ENCODE data around the gene SRPK3. TPM values are rescaled to one million over a fixed set of nuclear protein-coding genes. Genes with fewer than 3 reads are reported as not detected.

Gene SRPK3
- total RNA-seq, 1 experiment from 2014 or later = 0.46 TPM

DNA sequence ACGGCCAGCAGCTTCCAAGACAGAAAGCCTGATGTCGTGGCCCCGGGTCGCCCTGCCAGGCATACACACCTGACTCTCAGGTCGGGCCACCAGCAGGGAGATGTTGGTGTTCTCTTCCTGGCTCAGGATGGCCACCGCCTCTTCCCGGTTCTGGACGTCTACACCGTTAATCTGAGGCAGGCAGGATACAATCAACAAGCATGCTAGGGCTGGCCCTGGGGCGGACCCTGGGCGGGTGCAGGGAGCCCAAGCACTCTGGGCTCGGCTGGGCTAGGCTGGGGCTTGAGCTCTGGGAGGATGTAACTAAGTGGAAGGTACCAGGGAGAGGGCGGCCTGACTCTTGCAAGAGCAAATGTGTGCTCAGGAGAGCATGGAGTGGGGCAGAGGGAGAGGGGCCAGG, 24.6 kb downstream of the SRPK3 start:
- Histone ChIP-seq H3K27ac (no peak overlapping the region), H3F3A (ENCODE audit: insufficient read depth, low read depth) (no peaks in the 10 kb centered on the region), H3K36me3 (ENCODE audit: low read depth) (no peaks in the 10 kb centered on the region), H3K4me2 (no peak overlapping the region), H4K20me1 (ENCODE audit: insufficient read depth) (no peaks in the 10 kb centered on the region), H3K9me3 (ENCODE audit: insufficient read depth, low read depth) (no peaks in the 10 kb centered on the region), H3K27me3 (ENCODE audit: insufficient read depth, low read depth) (0 out of 2 replicates have a peak, but pooled peaks cover 15% of the 10 kb centered on the region), H3K4me3 (no peak overlapping the region), H3K79me2 (ENCODE audit: low read depth) (no peaks in the 10 kb centered on the region), H3K9me2 (ENCODE audit: insufficient read depth) (no peaks in the 10 kb centered on the region), H3K4me1 (replicated peaks; ENCODE audit: insufficient read depth) (no peaks in the 10 kb centered on the region), H2AFZ (no peak overlapping the region)
- DNase-seq = no peak
- no peak for TF ChIP-seq EZH2 (IDR thresholded peaks at IDR 0.05; ENCODE audit: low read depth)
- TF ChIP-seq, protein P1, sequence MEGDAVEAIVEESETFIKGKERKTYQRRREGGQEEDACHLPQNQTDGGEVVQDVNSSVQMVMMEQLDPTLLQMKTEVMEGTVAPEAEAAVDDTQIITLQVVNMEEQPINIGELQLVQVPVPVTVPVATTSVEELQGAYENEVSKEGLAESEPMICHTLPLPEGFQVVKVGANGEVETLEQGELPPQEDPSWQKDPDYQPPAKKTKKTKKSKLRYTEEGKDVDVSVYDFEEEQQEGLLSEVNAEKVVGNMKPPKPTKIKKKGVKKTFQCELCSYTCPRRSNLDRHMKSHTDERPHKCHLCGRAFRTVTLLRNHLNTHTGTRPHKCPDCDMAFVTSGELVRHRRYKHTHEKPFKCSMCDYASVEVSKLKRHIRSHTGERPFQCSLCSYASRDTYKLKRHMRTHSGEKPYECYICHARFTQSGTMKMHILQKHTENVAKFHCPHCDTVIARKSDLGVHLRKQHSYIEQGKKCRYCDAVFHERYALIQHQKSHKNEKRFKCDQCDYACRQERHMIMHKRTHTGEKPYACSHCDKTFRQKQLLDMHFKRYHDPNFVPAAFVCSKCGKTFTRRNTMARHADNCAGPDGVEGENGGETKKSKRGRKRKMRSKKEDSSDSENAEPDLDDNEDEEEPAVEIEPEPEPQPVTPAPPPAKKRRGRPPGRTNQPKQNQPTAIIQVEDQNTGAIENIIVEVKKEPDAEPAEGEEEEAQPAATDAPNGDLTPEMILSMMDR (conservative IDR thresholded peaks at IDR 0.05) = no peak
- intact Hi-C loops (cut with micrococcal nuclease; ENCODE audit: unreplicated experiment) = no loop called here
- CTCF ChIA-PET = no interaction called here
- BruUV-seq (replicated peaks) = no TSS peak
- POLR2A ChIA-PET (ENCODE audit: unreplicated experiment) = no interaction called here

GRCh38 chrX:153806999-153807575, 26.2 kb downstream of the SRPK3 start:
- BruUV-seq (replicated peaks) = no TSS peak
- intact Hi-C loops (cut with micrococcal nuclease; ENCODE audit: unreplicated experiment) = no loop called here
- CTCF ChIA-PET = no interaction called here

GRCh38 chrX:153807976-153808375, 27.1 kb downstream of the SRPK3 start:
- Histone ChIP-seq H3F3A (ENCODE audit: insufficient read depth, low read depth) (no peaks in the 10 kb centered on the region), H2AFZ (no peak overlapping the region), H3K79me2 (ENCODE audit: low read depth) (no peaks in the 10 kb centered on the region), H3K27me3 (ENCODE audit: insufficient read depth, low read depth) (peaks cover 39% of the 10 kb centered on the region; the same call in 1 of the 2 replicates), H3K9me2 (ENCODE audit: insufficient read depth) (no peaks in the 10 kb centered on the region), H3K4me2 (no peak overlapping the region), H3K36me3 (ENCODE audit: low read depth) (no peaks in the 10 kb centered on the region), H3K9me3 (ENCODE audit: insufficient read depth, low read depth) (no peaks in the 10 kb centered on the region), H4K20me1 (ENCODE audit: insufficient read depth) (no peaks in the 10 kb centered on the region), H3K4me3 (no peak overlapping the region), H3K4me1 (replicated peaks; ENCODE audit: insufficient read depth) (no peaks in the 10 kb centered on the region), H3K27ac (no peak overlapping the region)
- TF ChIP-seq, protein P1 (conservative IDR thresholded peaks at IDR 0.05) = no peak
- no peak for TF ChIP-seq EZH2 (IDR thresholded peaks at IDR 0.05; ENCODE audit: low read depth)
- intact Hi-C loops (cut with micrococcal nuclease; ENCODE audit: unreplicated experiment) = no loop called here
- POLR2A ChIA-PET (ENCODE audit: unreplicated experiment) = no interaction called here
- no peak for DNase-seq
- BruUV-seq (replicated peaks) = no TSS peak
- CTCF ChIA-PET = no interaction called here

More at GRCh38 chrX:153806999-153807575, 26.2 kb downstream of the SRPK3 start:
- no peaks in the 10 kb centered on the region for H3K9me3 ChIP-seq (ENCODE audit: insufficient read depth, low read depth)
- peaks cover 32% of the 10 kb centered on the region; the same call in 1 of the 2 replicates for H3K27me3 ChIP-seq (ENCODE audit: insufficient read depth, low read depth)
- H3K4me1 ChIP-seq (replicated peaks; ENCODE audit: insufficient read depth) = no peaks in the 10 kb centered on the region
- H2AFZ ChIP-seq = no peak overlapping the region
- H3K4me3 ChIP-seq = no peak overlapping the region
- no peaks in the 10 kb centered on the region for H3K79me2 ChIP-seq (ENCODE audit: low read depth)
- no peak for DNase-seq
- no peak overlapping the region for H3K4me2 ChIP-seq
- POLR2A ChIA-PET (ENCODE audit: unreplicated experiment) = no interaction called here
- H3K27ac ChIP-seq = no peak overlapping the region
- no peaks in the 10 kb centered on the region for H3K9me2 ChIP-seq (ENCODE audit: insufficient read depth)
- H3K36me3 ChIP-seq (ENCODE audit: low read depth) = no peaks in the 10 kb centered on the region
- H3F3A ChIP-seq (ENCODE audit: insufficient read depth, low read depth) = no peaks in the 10 kb centered on the region
- TF ChIP-seq, protein P1 (conservative IDR thresholded peaks at IDR 0.05) = no peak
- TF ChIP-seq EZH2 (IDR thresholded peaks at IDR 0.05; ENCODE audit: low read depth) = no peak
- H4K20me1 ChIP-seq (ENCODE audit: insufficient read depth) = no peaks in the 10 kb centered on the region

Data from PC-9 (cell line).